ENCODE measurements around the gene MEIOSIN.
A peak's percentile ranks its signal among the peaks of the same experiment; 100 is the strongest.
"Not testable (repeated sequence)": the region's sequence is repeated elsewhere in the genome, so short reads cannot be mapped to it uniquely, and the experiment has no call there.

The MEIOSIN gene, protein sequence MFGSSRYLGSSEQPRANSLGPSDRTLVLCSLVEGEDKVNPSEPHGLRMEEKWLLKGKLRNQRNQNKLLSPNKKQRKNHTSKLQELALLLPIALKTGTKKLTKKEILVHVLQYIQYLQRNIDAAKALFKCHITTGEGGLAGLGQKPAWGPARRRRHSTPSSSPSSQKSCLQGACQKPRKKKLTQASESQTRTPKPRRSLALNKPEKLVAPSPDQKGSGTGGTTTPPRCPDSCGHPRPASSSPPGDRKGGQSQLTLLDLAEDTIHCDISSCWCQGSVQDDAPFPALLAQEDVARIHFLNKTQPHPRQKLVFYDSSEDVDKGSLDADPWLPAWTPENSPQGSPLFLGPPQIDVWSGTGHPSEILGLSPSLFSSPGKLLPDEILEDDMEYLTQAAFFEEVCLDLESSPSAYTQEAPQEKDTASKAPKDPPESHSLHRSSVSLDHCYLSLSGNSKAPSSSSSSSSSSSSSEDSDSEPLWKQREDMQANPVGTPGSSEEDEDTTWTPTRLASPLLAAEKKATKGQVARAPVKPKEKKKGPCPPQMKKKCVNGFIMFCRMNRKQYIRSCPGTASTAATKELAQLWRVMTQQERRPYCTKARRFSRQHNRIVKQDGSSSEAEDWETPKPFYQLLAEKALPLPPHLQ

DNA sequence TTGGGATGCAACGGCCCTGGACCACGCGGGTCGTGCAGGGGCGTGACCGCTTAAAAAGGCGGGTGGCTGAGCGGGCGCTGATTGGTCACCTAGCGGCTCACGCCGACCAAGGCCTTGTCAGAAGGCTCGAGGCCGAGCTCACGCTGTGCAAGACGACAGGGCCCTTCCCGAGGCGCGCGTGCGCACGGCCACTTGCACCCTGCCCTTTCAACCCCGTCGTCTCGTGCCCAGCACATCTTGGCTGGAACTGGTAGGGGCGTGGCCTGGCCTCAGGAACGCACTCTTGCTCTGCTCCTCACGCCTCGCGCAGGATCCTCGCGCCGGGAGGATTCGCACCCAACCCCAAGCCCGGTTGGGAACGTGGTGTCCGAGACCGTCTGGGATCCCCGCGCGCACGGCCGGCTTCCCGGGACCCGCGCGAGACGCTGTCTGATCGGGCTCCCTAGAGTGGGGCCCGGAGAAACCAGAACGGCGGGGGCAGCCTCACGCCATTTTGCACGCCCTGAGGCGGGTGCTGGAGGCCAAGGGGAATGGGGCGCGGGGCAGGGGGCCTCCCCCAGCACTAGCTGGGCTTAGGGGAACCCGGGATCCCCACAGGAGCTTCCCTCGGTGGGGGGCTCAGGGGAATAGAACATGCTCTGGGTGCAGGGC is at the start of gene MEIOSIN:
MEIOSIN (plus strand) TSS at position 280 of the 651 bp plus-strand sequence. CDS start 1,938 bp downstream, outside the sequence.
- DNase-seq (ENCODE audit: low spot score): no peak

DNA sequence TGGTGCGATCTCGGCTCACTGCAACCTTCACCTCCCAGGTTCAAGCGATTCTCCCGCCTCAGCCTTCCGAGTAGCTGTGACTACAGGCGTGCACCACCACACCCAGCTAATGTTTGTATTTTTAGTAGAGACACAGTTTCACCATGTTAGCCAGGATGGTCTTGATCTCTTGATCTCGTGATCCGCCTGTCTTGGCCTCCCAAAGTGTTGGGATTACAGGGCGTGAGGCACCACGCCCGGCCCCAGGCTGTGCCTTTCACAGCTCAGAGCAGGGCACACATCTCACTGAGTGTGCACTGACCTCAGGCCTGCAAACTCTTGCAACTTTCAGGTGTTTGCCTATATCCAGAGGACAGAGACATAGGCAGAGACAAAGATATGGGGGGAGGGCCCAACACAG is 48.2 kb upstream of the MEIOSIN start:
- not testable (repeated sequence) for DNase-seq (ENCODE audit: low spot score)

DNA sequence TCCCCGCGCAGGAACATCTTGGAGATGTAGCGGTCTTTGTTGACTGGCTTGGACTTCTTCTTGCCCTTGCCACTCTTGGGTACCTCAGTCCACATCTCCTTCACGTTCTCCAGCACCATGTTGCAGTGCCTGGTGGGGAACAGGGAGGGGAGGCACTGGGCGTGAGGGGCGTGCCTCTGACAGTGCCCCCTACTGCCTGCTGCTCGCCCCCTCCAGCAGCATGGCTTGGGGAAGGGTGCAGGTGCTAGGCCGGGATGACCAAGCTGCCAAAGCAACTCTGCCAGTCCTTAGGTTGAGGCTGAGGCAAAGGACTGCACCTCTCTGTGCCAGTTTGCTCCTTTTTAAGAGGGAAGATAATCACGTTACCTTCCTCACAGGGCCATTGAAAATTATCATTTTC is 45.6 kb upstream of the MEIOSIN start:
- DNase-seq (ENCODE audit: low spot score): no peak

DNA sequence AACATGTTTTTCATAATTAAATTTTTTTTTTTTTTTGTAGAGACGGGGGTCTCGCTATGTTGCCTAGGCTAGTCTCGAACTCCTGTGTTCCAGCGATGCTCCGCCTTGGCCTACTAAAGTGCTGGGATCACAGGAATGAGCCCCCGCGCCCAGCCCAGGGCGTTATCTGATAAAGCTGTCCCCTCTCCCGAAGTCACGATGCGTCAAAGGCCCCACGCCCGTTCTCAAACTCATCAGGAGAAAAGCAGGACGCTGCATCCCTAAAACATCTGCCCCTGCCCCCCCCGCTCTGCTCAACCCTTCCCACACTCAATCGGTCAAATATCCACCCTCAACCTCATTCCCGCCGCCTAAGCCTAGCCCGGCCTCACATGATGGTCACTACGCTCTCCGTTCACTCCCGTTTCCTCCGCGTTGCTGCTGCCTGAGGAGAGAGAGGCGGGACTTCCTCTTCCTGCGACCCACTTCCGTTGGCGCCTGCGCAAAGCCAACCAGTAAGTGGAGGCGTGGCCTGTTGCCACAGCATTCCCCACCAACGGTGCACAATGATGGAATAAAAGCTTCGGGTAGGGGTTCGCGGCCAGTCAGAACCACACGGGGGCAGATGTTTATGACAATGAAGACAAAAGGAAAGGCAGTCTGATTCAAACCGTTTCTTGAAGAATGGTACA is 41.6 kb upstream of the MEIOSIN start, which contains the start of gene SNRPD2:
SNRPD2 (minus strand) TSS at position 438 of the 671 bp plus-strand sequence; CDS start at position 373, 65 bp downstream.
- peak; percentile 95 for DNase-seq (ENCODE audit: low spot score)

DNA sequence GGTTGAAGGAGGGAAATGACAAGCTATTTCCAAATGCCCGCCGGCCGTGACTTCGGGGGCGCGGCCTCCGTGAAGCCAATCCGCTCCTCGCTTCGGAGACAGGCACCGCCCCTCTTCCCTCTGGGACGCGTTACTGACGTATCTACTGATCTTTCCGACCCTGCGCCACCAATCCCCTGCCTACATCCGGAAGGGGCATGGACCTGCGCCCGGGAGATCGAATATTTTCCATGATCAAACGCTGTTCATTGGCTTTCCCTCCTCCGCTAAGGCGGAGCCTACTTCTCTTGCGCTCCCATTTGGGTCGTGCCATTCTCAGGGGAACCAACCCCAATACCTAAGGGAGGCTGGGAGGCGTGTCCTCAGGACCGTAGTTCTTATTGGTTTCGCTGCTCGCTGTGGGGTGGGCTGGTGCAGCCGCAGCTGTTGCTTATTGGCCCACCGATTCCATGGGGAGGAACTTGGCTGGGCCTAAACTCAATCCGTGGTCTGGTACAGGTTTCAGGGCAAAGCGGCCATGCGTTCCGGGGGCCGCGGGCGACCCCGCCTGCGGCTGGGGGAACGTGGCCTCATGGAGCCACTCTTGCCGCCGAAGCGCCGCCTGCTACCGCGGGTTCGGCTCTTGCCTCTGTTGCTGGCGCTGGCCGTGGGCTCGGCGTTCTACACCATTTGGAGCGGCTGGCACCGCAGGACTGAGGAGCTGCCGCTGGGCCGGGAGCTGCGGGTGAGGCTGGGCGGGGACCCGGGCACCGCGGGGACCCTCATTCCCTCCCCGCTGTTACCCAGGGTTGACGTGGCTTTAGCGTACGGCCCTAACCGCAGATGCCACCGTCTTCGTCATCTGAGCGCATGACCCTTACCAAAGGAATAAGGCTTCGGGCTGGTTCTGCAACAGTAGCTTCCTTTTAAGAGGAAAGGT is 40.8 kb upstream of the MEIOSIN start, which contains the start of gene QPCTL:
QPCTL (plus strand) TSS at position 480 of the 919 bp plus-strand sequence; CDS start at position 518, 38 bp downstream.
- DNase-seq (ENCODE audit: low spot score): peak; percentile 100

DNA sequence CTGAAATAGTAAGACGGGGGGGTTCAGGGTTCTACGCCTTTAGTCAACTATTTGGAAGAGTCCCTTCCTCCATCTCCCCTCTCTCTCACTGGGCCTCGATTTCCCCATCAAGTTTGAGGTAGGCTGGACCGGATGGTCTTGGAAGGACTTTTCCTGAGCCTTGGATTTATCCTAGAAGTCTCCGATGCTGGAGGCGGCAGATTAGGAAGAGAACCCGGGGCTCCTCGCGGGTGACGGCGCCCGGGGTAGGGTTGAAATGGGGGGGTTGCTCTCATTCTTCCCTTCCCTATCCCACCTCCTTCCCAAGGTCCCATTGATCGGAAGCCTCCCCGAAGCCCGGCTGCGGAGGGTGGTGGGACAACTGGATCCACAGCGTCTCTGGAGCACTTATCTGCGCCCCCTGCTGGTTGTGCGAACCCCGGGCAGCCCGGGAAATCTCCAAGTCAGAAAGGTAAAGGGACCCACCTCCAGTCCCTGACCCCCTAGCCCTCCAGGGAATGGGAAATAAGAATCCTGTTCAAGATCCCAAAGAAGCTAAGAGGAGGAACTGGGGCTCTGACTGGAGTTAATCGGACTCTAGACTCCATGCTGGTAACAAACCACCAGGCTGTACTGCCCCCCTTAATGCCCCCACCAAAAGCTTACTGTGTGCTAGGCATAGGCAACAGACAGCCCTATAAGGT is 40.0 kb upstream of the MEIOSIN start:
- DNase-seq (ENCODE audit: low spot score): peak; percentile 72

DNA sequence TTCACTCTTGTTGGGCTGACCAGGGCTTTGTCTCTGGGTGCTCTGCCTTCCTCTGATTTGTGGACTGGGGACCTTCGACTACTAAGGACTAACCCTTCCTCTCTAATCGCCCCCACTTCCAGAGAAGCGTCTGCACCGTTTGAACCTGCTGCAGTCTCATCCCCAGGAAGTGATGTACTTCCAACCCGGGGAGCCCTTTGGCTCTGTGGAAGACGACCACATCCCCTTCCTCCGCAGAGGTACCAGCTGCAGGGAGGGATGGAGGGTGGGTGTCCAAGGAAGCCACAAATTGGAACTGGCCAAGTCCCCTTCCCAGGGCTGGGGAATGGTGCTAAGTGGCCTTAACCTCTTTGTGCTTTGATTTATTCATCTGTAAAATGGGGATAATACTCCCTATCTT is 31.6 kb upstream of the MEIOSIN start:
- no peak for DNase-seq (ENCODE audit: low spot score)

DNA sequence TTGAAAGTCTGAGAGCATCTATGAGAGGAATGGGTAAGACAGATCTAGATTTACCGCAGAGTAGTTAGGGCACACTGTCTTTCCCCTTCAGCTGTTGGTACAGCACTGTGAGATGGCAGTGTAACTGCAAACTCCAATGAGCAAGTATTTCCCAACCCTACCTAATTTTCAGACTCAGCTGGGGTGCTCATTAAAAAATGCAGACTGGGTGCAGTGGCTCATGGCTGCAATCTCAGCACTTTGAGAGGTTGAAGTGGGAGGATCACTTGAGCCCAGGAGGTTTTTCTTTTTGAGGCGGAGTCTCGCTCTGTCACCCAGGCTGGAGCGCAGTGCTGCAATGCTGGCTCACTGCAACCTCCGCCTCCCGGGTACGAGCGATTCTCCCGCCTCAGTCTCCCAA is 28.1 kb upstream of the MEIOSIN start:
- no peak for DNase-seq (ENCODE audit: low spot score)

DNA sequence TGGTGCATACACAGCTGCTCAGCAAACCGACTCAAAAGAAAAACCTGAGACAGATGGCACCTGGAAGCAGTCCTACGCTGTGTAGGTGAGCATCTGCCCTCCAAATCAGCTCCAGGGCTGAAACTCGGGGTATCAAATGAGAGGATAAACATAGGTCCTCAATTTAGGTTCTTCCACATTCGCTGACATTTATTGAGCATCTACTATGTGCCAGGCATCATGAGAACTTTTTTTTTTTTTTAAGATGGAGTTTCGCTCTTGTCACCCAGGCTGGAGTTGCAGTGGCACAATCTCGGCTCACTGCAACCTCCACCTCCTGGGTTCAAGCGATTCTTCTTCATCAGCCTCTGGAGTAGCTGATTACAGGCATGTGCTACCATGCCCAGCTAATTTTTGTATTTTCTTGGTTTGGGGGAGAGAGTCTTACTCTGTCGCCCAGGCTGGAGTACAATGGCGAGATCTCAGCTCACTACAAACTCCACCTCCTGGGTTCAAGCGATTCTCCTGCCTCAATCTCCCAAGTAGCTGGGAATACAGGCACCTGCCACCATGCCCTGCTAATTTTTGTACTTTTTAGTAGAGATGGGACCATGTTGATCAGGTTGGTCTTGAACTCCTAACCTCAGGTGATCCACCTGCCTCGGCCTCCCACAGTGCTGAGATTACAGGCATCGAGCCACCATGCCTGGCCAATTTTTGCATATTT is 27.4 kb upstream of the MEIOSIN start:
- no peak for DNase-seq (ENCODE audit: low spot score)

DNA sequence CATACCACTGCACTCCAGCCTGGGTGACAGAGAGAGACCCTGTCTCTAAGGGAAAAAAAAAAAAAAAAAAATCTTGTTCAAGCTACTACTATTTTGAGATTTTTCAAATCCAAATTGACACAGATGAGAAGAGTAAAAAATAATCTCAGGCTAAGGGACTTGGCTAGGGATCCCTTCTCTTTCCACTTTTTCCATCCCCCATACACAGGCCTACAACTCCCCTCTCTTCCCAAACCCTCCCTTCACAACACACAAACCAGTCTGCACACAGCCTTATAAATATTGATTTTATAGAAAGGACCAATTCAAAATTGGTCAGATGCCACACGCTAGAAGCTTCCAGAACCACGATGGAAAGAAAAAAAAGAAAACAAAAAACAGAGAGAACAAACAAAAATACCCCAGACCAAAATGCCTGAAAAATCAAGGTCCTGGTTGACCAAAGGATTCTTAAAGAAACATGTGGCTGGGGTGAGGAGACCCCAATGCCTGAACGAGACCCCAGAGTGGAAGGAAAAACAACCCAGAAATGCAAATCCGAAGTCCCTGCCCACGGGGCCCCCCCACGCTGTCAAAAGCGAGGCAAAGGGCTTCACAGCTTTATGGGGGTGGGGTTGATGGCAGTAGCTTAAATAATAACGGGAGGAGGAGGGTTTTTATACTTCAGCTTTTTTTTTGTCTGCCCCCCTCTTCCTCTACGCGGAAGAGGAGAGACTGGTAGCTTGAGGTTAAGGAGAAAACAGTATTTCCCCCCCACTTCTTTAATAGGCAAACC is 22.7 kb upstream of the MEIOSIN start:
- DNase-seq (ENCODE audit: low spot score): no peak

DNA sequence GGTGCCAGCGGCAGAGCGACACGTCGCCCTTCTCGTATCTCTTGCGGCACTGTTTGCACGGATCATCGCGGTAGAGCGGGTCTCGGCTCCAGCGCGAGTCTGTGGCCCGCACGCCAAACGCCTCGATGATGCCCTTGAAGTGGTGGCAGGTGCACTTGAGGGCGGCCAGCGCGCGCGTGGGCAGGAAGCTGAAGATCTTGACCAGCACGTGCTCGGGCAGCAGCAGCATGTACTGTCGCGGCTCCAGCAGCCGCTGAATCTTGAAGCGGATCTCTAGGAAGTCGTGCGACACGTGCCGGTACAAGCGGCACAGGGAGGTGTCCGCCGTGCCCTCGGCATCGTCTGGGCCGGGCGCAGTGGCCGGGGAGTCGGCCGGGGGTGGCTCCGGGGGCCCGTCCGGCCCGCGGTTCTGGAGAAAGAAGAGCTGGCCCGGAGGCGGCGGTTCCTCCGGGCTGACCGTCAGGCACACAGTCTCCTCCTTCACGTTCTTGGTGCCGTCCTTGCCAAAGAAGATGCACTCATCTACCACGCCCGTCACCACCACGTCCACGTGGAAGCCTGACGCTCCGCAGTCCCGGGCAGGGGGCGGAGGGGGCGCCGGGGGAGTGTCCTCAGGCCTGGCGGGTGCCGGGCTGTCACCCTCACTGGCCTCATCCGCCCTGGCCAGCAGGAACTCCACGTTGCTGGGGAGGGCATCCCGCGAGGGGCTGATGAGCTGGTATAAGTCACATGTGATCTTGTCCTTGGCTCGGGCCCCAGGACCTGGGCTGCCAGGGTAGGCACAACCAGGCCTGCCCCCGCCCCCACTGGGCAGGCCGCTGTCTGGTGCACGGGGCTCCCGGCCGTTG is 21.2 kb upstream of the MEIOSIN start:
- DNase-seq (ENCODE audit: low spot score): no peak

DNA sequence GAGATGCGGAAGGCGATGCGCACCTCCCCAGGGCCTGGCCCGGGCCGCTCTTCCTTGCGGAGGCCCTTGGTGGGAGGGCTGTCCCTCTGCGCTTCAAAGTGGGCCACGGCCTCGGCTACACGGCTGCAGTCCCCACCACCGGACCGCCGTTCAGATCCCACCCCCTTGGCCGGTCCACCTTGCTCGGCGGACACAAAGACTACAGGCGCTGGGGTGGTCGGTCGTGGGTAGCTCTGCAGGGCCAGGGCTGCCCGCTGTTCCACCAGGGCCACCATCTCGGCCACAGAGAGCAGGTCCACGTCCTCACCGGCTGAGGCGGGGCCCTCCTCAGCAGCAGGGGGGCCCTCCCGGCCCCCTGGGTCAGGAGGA is 20.6 kb upstream of the MEIOSIN start:
- no peak for DNase-seq (ENCODE audit: low spot score)

DNA sequence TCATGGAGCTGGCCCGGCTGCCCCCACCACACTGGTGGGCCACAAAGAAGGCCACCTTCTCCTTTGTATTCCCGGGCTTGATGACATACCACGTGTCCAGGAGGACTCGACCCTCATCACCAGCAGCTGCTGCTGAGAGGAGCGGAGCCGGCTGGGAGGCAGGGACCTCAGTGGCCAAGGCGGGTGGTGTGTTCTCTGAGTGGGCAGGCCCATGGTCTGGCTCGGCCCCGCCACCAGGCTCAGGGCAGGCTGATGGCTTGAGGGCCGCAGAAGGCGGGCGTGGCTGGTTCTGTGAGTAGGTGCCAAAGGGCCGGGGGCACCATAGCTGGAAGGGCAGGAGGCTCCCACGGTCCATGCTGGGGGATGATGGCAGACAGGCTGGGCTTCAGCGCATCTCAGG is 20.1 kb upstream of the MEIOSIN start:
- no peak for DNase-seq (ENCODE audit: low spot score)

DNA sequence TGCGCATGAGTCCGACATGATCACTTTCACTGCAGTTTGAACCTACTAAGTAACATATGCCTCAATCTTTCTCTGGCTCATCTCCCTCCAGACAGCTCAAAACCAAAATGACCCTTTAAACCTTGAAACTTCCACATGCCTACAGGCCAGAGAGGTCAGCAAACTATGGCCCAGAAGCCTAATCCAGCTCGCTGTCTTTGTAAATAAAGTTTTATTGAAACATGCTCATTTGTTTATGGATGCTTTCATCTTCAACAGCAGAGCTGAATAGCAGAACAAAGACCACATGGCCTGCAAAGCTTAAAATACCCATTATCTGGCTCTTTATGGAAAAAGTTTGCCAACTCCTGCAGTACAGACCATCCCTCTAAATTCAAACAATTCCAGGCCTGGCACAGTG is 18.1 kb upstream of the MEIOSIN start:
- no peak for DNase-seq (ENCODE audit: low spot score)

DNA sequence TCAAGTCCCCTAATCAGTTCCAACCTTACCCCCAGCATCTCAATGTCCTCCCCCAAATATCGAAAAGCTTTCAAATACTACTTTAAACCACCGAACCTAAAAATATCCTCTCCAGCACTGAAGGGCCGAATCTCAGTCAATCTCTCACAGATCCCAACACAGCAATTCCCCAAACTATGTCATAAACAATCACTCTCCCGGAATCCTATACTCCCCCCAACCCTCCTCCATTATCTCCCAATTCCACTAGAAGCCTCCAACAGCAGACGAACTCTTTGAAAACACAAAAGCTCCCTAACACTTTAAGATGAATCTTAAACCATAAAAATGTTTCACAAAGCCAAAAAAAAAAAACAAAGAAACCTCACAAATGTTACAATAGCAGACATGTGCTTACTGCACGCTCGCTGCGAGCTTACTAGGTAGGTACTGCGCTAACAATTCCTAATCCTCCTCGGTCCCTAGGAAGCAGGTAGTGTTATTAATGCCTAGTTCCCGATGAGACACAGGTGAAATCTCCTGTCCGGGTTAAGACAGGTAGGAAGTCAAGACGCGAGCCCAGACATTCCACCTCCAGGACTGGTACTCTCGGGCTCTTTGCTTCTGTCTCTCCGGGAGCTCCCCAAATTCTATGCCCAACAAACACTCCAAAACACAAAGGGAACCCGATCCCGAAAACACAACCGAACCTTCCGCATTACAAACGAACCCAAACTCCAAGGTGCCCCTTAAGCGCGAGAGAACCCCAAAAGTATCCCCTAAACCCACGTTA is 16.7 kb upstream of the MEIOSIN start:
- DNase-seq (ENCODE audit: low spot score): peak; percentile 46

DNA sequence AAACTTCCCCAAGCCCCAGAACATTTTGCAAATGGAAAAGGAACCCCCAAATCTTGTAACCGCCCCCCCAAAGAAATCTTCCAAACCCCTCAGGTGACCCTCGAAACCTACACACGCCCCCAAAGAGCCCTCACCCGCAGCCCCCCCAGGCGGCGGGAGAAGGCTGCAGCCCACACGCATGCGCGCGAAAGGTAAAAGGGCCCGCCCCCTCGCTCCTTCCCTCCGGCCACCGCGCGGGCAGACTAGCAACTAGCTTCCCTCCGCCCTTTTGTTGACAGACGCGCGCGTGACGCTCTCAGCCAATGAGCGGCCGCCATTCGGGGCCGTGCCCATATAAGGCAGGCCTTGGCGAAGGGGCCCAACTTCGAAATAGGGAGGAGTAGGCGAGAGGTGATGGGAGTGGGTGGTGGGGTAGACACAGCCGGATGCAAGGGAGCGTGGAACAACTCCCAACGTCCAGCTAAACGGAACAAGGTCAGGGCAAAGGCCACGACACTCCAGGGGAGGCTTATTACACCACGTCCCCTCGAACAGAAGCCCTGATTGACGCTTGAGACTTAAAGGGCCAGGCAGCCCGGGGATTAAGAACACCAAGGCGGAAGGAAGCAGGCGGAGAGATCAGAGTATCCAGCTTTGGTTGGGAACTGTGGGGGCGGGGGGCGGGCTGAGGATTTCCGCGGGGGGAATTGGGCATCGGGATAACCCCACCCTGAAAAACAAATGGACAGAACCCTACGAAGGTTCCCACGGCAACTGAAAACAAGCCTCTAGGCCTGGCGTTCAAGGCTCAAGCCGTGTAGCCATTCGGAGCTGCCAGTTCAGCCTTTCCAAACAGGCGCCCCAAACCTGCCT is 15.9 kb upstream of the MEIOSIN start:
- DNase-seq (ENCODE audit: low spot score): peak; percentile 99

Measured in cerebellar cortex (tissue), 1 donor.